Activated CD4-positive, alpha-beta memory T cell treated with anti-CD3 and anti-CD28 coated beads for 36 hours (primary cell): ENCODE data around the gene MCFD2. TPM values are rescaled to one million over a fixed set of nuclear protein-coding genes. Genes with fewer than 3 reads are reported as not detected.

ENCODE experiments used
- CTCF ChIA-PET: fragments of 350-600 bp; sonication (Branson Sonifier 250); formaldehyde crosslinking; loops from one replicate; lab custom pipeline; 2021; ENCODE audit warnings: antibody characterized with exemption, inconsistent platforms; lab: Charles Lee
- POLR2A ChIA-PET: fragments of 350-600 bp; sonication (Branson Sonifier 250); formaldehyde crosslinking; loops from one replicate; lab custom pipeline; 2021; ENCODE audit warnings: antibody characterized with exemption; lab: Charles Lee
- DNase-seq: peaks from one replicate; pipeline ENCODE4 v3.0.0-alpha.2; 2020
- H3K27ac Mint-ChIP-seq: one replicate; pipeline ENCODE4 v1.8.0; 2021; ENCODE audit warnings: mixed read lengths
- H3K27me3 Mint-ChIP-seq: one replicate; pipeline ENCODE4 v1.8.0; 2021; ENCODE audit warnings: mixed read lengths
- H3K36me3 Mint-ChIP-seq: one replicate; pipeline ENCODE4 v1.8.0; 2021; ENCODE audit warnings: mixed read lengths
- H3K4me1 Mint-ChIP-seq: one replicate; pipeline ENCODE4 v1.8.0; 2021; ENCODE audit warnings: low read depth, mixed read lengths
- H3K4me3 Mint-ChIP-seq: one replicate; pipeline ENCODE4 v1.8.0; 2021; ENCODE audit warnings: mild to moderate bottlenecking, mixed read lengths
- H3K9me3 Mint-ChIP-seq: one replicate; pipeline ENCODE4 v1.8.0; 2021; ENCODE audit warnings: mixed read lengths
- intact Hi-C: fragments of 100-400 bp; cut with micrococcal nuclease; formaldehyde crosslinking; loops from one replicate; pipeline ENCODE4 v1.15.1; 2023
- total RNA-seq, 2 experiments: library from RNA; stranded (reverse); gene quantifications; one replicate each; pipeline ENCODE4 v1.2.3, GENCODE V29; 2021

Gene MCFD2
- total RNA-seq, 2 experiments from 2014 or later, result 31.4 to 36.5 TPM

DNA sequence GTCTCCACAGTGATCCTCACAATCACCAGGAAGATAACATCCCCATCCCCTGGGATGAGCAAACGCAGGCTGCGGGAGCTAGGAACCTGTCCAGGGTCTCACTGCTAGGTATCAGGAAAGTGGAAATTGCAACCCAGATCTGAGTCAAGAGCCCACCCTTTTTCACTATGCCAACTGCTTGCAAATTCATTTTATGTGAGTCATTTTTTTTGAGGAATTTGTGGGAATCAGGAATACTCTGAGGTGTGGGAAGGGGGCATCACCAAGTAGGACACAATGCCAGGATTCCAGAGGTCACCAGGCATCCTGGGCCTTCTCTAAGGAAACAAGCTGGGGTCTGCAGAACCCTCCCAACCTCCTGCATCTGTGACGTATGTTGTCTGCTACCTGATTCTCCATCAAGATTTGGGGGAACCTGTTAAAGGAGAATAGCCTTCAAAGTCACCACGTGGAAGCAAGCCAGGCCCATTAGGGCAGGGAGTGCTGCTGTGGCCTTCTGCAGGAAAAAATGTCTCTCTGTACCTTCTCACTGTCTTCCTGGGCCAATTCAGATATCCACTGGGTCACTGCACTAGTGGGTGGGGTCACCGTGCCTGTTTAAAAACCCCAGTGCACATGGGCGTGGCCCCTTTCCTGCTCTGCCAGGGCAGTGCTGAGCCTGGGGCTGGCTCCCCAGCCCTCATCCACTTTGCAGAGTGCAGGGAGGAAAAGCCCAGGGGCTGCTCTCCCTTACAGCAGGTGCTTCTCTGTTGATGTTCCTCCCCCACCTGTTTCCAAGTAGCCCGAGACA, 50.2 kb downstream of the MCFD2 start:
- H3K27ac Mint-ChIP-seq, result no peak overlapping the region
- no peak overlapping the region for H3K4me3 Mint-ChIP-seq
- ChIA-PET POLR2A (no interaction called here), CTCF (no interaction called here)
- intact Hi-C loops, result no loop called here
- peaks cover 21% of the 10 kb centered on the region for H3K9me3 Mint-ChIP-seq
- no peaks in the 10 kb centered on the region for H3K4me1 Mint-ChIP-seq
- peaks cover 4% of the 10 kb centered on the region for H3K36me3 Mint-ChIP-seq
- H3K27me3 Mint-ChIP-seq, result peaks cover 6% of the 10 kb centered on the region
- no peak for DNase-seq

DNA sequence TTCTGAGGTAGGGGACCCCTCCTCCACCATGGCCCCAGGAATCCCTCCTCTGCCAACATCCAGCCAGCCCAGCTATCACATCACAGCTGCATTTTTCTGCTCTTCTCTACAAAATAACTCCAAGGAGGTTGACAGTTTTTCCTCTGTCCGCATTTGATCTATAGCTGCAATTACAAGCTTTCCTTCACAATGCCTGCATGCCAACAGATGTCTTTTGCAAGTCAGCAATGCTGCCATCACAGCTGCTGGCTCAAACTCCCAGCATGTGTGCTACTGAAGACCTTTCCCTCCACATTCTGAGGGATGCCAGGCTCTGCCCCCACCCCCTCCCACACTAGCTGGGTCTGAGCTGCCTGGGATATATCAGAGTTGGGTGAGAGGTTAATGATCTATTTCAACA, 51.7 kb downstream of the MCFD2 start:
- H3K27ac Mint-ChIP-seq, result no peak overlapping the region
- H3K4me1 Mint-ChIP-seq, result no peaks in the 10 kb centered on the region
- intact Hi-C loops, result no loop called here
- no peak for DNase-seq
- ChIA-PET CTCF (no interaction called here), POLR2A (no interaction called here)
- peaks cover 6% of the 10 kb centered on the region for H3K27me3 Mint-ChIP-seq
- peaks cover 4% of the 10 kb centered on the region for H3K36me3 Mint-ChIP-seq
- H3K4me3 Mint-ChIP-seq, result no peak overlapping the region
- peaks cover 21% of the 10 kb centered on the region for H3K9me3 Mint-ChIP-seq

DNA sequence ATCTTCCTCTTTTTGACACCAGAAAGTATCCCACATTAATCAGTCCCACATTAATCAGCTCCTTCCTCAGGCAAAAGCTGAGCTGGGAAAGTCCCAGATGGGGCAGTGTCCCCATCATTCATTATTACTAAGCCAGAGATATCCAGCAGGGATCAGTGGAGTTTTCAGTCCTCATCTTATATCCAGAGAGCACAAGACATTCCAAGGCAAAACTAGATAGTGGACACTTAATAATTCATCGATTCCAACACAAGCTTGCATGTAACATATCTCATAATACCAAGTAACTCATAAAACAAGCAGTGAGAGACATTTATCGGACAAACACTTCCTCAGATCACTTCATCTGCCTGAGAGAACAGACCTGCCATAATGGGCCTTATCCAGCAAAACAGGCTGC, 53.1 kb downstream of the MCFD2 start:
- peaks cover 4% of the 10 kb centered on the region for H3K36me3 Mint-ChIP-seq
- no peak overlapping the region for H3K27ac Mint-ChIP-seq
- no peak for DNase-seq
- H3K4me3 Mint-ChIP-seq, result no peak overlapping the region
- no peaks in the 10 kb centered on the region for H3K4me1 Mint-ChIP-seq
- peaks cover 4% of the 10 kb centered on the region for H3K27me3 Mint-ChIP-seq
- POLR2A ChIA-PET, result no interaction called here
- H3K9me3 Mint-ChIP-seq, result peaks cover 21% of the 10 kb centered on the region
- CTCF ChIA-PET, result interaction anchor here (0.7 to 1.6 kb wide), 2 partner anchors 10 to 12 kb away, joined by 3 to 5 read pairs; no protein-coding TSS in a partner anchor
- intact Hi-C loops, result no loop called here

DNA sequence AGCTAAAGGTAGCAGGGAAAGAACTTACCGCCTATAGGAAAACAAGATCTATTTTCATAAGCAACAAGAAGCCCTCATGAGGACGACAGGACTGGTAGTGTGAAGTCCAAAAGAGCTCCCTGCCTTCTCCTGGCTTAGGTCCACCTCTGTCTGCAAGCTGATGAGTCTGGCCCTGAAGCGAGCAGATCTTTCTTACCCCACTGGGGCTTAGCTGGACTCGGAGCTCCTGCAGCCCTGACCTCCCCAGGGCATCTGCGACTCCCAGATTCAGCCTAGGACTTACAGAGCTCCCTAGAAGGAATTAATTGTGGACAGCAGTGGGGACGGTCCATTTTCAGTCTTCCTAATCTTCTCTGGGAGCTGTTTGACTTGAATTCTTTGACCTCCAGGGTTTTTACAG, 53.7 kb downstream of the MCFD2 start:
- DNase-seq, result no peak
- Mint-ChIP-seq H3K9me3 (peaks cover 21% of the 10 kb centered on the region), H3K4me1 (no peaks in the 10 kb centered on the region), H3K27ac (no peak overlapping the region), H3K36me3 (peaks cover 4% of the 10 kb centered on the region), H3K4me3 (no peak overlapping the region), H3K27me3 (peaks cover 4% of the 10 kb centered on the region)
- CTCF ChIA-PET, result interaction anchor here (1.6 kb wide), 1 partner anchor 11 kb away, joined by 5 read pairs; no protein-coding TSS in a partner anchor
- POLR2A ChIA-PET, result no interaction called here
- intact Hi-C loops, result no loop called here

DNA sequence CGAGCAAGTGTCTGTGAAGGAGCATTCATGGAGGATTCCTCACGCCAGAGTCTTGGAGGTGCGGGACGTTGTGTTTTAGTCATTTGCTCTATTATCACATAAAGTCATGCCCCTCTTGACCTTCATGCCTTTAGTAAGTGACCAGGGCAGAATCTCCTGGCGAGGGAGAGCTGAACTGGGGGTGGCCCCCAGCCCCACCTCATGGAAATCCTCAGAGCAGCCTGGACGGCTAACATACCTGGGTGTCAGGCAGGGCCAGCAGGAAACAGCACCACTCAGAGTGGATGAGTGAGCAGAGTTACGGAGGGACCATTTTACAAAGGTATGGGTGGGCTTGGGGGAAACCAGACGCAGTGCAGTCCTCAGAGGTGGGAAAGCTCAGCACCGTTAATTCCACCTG, 56.1 kb downstream of the MCFD2 start:
- no peaks in the 10 kb centered on the region for H3K4me1 Mint-ChIP-seq
- intact Hi-C loops, result no loop called here
- CTCF ChIA-PET, result no interaction called here
- POLR2A ChIA-PET, result no interaction called here
- no peak for DNase-seq
- H3K9me3 Mint-ChIP-seq, result peaks cover 6% of the 10 kb centered on the region
- no peak overlapping the region for H3K4me3 Mint-ChIP-seq
- no peak overlapping the region for H3K27ac Mint-ChIP-seq
- H3K27me3 Mint-ChIP-seq, result peaks cover 4% of the 10 kb centered on the region
- H3K36me3 Mint-ChIP-seq, result no peaks in the 10 kb centered on the region

DNA sequence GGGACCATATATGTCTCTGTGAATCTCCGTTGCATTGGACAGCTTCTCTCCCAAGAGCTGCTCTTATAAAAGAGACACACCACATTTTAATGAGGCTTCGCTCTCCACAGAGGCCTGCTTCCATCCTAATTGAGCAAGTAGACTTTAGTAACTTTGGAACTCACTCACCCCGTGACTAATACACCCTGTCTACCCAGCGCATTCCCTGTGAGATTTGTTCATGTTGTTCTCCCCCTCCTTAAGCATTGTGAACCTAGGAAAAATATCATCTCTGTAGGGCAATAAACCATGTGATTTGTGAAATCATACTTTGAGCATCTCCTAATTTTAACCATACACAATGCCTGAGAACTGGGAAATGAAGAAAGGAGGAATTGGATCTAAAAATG, 56.9 kb downstream of the MCFD2 start:
- intact Hi-C loops, result no loop called here
- ChIA-PET POLR2A (no interaction called here), CTCF (interaction anchor here (0.7 kb wide), 1 partner anchor 8 kb away, joined by 3 read pairs; no protein-coding TSS in a partner anchor)
- Mint-ChIP-seq H3K27me3 (peaks cover 4% of the 10 kb centered on the region), H3K4me1 (no peaks in the 10 kb centered on the region), H3K9me3 (no peaks in the 10 kb centered on the region), H3K36me3 (no peaks in the 10 kb centered on the region), H3K4me3 (no peak overlapping the region), H3K27ac (no peak overlapping the region)
- DNase-seq, result no peak

DNA sequence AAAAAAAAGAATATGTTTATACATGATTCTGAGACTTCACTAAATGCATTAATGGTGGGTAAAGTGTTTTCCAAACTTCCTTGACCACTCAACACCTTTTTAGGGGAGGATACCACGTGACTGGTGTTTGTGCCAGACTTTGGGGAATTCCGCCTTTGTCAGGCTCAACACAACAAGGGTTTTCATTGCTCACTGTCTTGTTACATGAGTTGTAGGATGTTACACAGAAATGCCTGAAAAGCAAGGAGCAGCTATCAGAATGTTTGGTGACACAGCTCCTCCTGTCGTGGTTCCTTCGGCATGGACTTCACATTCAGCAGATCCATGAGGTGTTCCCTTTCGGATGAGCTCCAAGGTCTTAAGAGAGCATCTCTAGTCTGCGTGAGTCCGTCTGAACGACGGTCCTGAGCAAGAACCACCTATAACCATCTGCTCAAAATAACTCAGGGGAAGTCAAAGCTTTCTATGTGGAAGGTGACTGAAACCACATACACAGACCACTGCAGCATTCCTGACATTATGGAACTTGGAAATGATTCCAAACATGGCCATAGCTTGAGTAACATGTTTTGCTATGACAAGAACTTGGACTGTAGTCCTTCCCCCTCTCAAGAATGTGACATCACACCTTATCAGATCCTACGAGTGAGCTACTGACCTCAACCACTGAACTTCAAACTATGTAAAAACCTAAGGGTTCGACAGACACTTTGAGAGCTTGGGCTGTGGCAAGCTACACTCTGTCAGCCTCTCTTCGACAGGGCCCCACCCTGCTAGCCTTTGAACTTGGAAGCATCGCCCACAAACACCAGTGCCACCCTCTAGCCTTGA, 57.5 kb downstream of the MCFD2 start:
- Mint-ChIP-seq H3K4me1 (no peaks in the 10 kb centered on the region), H3K4me3 (no peak overlapping the region), H3K27ac (no peak overlapping the region), H3K27me3 (no peaks in the 10 kb centered on the region), H3K36me3 (no peaks in the 10 kb centered on the region), H3K9me3 (no peaks in the 10 kb centered on the region)
- ChIA-PET CTCF (interaction anchor here (0.7 kb wide), 1 partner anchor 9 kb away, joined by 3 read pairs; no protein-coding TSS in a partner anchor), POLR2A (interaction anchor here (0.7 kb wide), 1 partner anchor 17 kb away, joined by 3 read pairs; no protein-coding TSS in a partner anchor)
- intact Hi-C loops, result no loop called here
- no peak for DNase-seq

DNA sequence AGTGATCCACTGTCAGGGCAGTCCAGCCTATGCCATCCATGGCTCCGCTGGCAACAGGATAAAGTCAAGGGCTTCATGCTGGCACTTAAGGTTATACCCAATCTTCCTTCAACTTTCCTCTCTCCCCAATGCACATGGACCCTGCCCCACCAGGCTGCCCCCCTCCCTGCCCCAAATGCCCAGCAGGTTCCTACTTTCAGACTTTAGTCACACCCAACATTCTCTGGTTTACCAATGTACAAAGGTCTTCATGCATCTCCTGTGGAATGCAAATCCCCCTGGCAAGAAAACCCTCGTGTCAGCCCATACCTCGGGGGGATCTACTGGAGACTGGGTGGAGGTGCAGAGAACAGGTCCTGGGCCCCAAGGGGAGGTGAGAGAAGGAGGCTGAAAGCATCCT, 59.3 kb downstream of the MCFD2 start:
- no peak overlapping the region for H3K4me3 Mint-ChIP-seq
- CTCF ChIA-PET, result no interaction called here
- H3K4me1 Mint-ChIP-seq, result no peaks in the 10 kb centered on the region
- H3K36me3 Mint-ChIP-seq, result no peaks in the 10 kb centered on the region
- no peak for DNase-seq
- H3K27ac Mint-ChIP-seq, result no peak overlapping the region
- intact Hi-C loops, result no loop called here
- POLR2A ChIA-PET, result interaction anchor here (0.7 kb wide), 1 partner anchor 774 kb away, joined by 3 read pairs; no protein-coding TSS in a partner anchor
- H3K9me3 Mint-ChIP-seq, result no peaks in the 10 kb centered on the region
- no peaks in the 10 kb centered on the region for H3K27me3 Mint-ChIP-seq

DNA sequence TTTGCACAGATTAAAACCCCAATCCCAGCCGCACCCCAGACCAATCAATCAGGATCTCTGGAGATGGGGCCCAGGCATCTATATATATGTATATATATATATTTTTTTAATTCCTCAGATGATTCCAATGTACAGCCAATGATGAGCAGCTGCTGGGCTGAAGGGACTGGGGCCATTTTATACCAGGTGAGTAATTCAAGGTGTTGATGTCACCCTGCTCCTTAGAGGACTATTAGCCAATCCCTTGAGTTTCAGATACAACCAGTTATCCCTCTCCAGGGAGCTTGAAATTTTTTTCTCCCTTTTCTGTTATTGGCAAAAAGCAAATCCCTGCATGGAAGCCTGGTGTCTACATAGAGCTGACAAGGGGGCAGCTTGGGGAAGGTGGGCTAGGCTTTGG, 59.8 kb downstream of the MCFD2 start:
- H3K27ac Mint-ChIP-seq, result no peak overlapping the region
- intact Hi-C loops, result no loop called here
- no peaks in the 10 kb centered on the region for H3K9me3 Mint-ChIP-seq
- ChIA-PET CTCF (no interaction called here), POLR2A (no interaction called here)
- H3K4me3 Mint-ChIP-seq, result no peak overlapping the region
- DNase-seq, result no peak
- no peaks in the 10 kb centered on the region for H3K27me3 Mint-ChIP-seq
- H3K4me1 Mint-ChIP-seq, result no peaks in the 10 kb centered on the region
- no peaks in the 10 kb centered on the region for H3K36me3 Mint-ChIP-seq

DNA sequence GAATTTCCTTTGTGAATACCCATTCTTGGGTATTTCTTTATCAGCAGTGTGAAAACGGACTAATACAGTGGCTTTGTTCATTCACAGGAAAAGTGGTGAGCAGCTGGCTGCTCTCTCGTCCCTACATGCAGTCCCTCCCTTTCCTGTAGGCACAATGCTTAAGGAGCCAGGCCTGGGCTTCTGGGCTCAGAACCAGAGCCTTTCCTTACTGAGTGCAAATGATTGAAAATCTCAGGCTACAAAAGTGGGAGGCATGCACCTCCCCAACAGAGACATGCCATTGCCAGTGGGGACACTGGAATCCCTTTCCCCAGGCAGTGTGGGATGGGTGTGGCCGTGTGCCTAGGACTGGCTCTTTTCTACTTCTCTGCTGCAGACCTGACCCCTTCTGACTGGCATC, 61.3 kb downstream of the MCFD2 start:
- H3K4me3 Mint-ChIP-seq, result no peak overlapping the region
- H3K27ac Mint-ChIP-seq, result no peak overlapping the region
- intact Hi-C loops, result no loop called here
- H3K27me3 Mint-ChIP-seq, result peaks cover 5% of the 10 kb centered on the region
- POLR2A ChIA-PET, result interaction anchor here (0.6 kb wide), 1 partner anchor 60 kb away, joined by 3 read pairs; no protein-coding TSS in a partner anchor
- H3K4me1 Mint-ChIP-seq, result no peaks in the 10 kb centered on the region
- DNase-seq, result no peak
- H3K9me3 Mint-ChIP-seq, result no peaks in the 10 kb centered on the region
- CTCF ChIA-PET, result no interaction called here
- no peaks in the 10 kb centered on the region for H3K36me3 Mint-ChIP-seq

DNA sequence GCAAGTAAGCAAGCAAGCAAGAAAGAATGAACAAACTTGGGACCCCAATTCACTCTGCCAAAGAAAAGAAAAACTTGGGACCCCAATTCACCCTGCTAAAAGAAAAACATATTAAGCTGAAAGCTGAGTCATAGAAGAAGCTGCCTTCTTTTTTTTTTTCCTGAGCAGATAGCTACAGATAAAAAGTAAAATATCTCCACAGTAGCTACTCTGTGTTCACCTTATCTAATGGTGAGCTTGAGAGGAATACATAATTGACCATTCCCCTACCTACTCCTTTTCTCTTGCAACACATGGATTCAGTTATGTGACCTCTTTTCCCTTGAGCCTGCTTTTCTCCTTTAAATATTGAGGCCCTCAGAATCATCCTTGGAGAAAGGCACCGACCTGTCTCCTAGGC, 63.0 kb downstream of the MCFD2 start:
- Mint-ChIP-seq H3K4me1 (no peaks in the 10 kb centered on the region), H3K9me3 (no peaks in the 10 kb centered on the region), H3K27ac (no peak overlapping the region), H3K27me3 (peaks cover 10% of the 10 kb centered on the region), H3K36me3 (no peaks in the 10 kb centered on the region), H3K4me3 (no peak overlapping the region)
- POLR2A ChIA-PET, result interaction anchor here (0.6 kb wide), 1 partner anchor 221 kb away, joined by 3 read pairs; no protein-coding TSS in a partner anchor
- CTCF ChIA-PET, result interaction anchor here (0.6 kb wide), 1 partner anchor 263 kb away, joined by 3 read pairs; no protein-coding TSS in a partner anchor
- no peak for DNase-seq
- intact Hi-C loops, result no loop called here

DNA sequence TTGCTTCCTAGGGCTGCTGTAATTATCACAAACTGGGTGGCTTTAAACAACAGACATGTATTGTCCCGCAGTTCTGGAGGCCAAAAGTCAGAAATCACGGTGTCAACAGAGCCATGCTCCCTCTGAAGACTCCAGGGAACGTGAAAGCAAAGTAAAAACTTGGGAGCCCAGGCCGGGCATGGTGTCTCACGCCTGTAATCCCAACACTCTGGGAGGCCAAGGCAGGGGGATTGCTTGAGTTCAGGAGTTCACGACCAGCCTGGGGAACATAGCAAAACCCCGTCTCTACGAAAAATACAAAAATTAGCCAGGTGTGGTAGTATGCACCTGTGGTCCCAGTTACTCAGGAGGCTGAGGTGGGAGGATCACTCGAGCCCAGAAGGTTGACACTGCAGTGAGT, 63.5 kb downstream of the MCFD2 start:
- POLR2A ChIA-PET, result interaction anchor here (0.6 kb wide), 1 partner anchor 222 kb away, joined by 3 read pairs; no protein-coding TSS in a partner anchor
- no peak for DNase-seq
- Mint-ChIP-seq H3K27ac (no peak overlapping the region), H3K9me3 (no peaks in the 10 kb centered on the region), H3K4me3 (no peak overlapping the region), H3K27me3 (peaks cover 10% of the 10 kb centered on the region), H3K36me3 (no peaks in the 10 kb centered on the region), H3K4me1 (no peaks in the 10 kb centered on the region)
- CTCF ChIA-PET, result no interaction called here
- intact Hi-C loops, result no loop called here
